GM13976 (cell line): Measurements from ENCODE around the gene LSMEM2.

ENCODE experiments used
- DNase-seq: peaks from one replicate; pipeline ENCODE4 v3.0.0; 2012; ENCODE audit warnings: low spot score
- CTCF ChIP-seq: IDR thresholded peaks from 2 replicates; pipeline ENCODE4 v1.5.1; 2012; ENCODE audit warnings: borderline replicate concordance, mild to moderate bottlenecking; ENCODE audit not compliant: insufficient read depth; ENCODE audit errors: extremely low read depth, missing control alignments, control extremely low read depth
- in situ Hi-C: fragments of 300-500 bp; cut with MboI; formaldehyde crosslinking; loops from one replicate; pipeline ENCODE4 v1.12.0; 2022; ENCODE audit warnings: low sequenced_read_pairs, mixed read lengths, inconsistent platforms; ENCODE audit not compliant: unreplicated experiment

LSMEM2 gene

GRCh38 chr3:50251220-50251619, 27.7 kb upstream of the LSMEM2 start:
- DNase-seq = no peak
- in situ Hi-C loops = no loop called here
- TF ChIP-seq CTCF = no peak

GRCh38 chr3:50254577-50255250, 24.2 kb upstream of the LSMEM2 start:
- in situ Hi-C loops = no loop called here
- TF ChIP-seq CTCF = no peak
- DNase-seq = no peak

- DNase-seq = no peak
- no peak for TF ChIP-seq CTCF
- in situ Hi-C loops = no loop called here
Measured at GRCh38 chr3:50255251-50255615, 23.7 kb upstream of the LSMEM2 start.

GRCh38 chr3:50256978-50257890, 21.7 kb upstream of the LSMEM2 start:
- TF ChIP-seq CTCF = no peak
- DNase-seq = no peak
- in situ Hi-C loops = no loop called here

- no peak for DNase-seq
- in situ Hi-C loops = no loop called here
Measured at GRCh38 chr3:50258029-50258680, 20.7 kb upstream of the LSMEM2 start.

More at GRCh38 chr3:50258029-50258680, 20.7 kb upstream of the LSMEM2 start:
- TF ChIP-seq CTCF = no peak
